Suprapubic skin (tissue), 3 donors: ENCODE data around the gene ARSK.

Experiments
- POLR2A ChIP-seq, 2 donors: fragments of 450-650 bp; IDR thresholded peaks; one replicate each; pipeline ENCODE4 v1.6.1; 2017; ENCODE audit warnings: antibody characterized with exemption in 2 of 2, mild to moderate bottlenecking in 2 of 2, moderate library complexity in 2 of 2
- TF ChIP-seq, protein P1 (sequence below), 2 donors: fragments of 200-600 bp in 1 of 2; fragments of 450-650 bp in 1 of 2; sonication (generic) in 1 of 2; IDR thresholded peaks; one replicate each; pipeline ENCODE4 v1.5.1; 2016 to 2019; ENCODE audit warnings: antibody characterized with exemption in 2 of 2, mild to moderate bottlenecking in 1 of 2, moderate library complexity in 1 of 2

DNA sequence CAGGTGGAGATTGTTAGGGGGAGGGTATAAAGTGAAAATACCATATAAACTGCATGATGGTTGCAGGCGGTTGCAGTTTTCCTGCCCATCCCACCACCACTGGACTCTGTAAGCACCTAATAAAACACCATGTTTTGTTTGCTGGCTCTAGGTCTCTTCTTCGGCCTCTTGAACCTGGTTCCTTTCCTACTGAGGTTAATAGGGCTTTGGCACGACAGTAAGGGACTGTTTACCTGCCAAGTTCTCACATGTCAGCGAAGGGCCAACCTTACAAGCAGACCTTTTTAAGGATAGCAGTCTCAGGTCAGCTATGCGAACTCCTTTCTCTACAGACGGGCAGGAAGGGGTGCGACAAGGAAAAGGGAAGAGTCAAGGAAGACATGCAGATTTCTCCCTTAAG lies 88.3 kb downstream of the ARSK start:
- TF ChIP-seq POLR2A (IDR thresholded peaks at IDR 0.05), result no peak
- TF ChIP-seq, protein P1, sequence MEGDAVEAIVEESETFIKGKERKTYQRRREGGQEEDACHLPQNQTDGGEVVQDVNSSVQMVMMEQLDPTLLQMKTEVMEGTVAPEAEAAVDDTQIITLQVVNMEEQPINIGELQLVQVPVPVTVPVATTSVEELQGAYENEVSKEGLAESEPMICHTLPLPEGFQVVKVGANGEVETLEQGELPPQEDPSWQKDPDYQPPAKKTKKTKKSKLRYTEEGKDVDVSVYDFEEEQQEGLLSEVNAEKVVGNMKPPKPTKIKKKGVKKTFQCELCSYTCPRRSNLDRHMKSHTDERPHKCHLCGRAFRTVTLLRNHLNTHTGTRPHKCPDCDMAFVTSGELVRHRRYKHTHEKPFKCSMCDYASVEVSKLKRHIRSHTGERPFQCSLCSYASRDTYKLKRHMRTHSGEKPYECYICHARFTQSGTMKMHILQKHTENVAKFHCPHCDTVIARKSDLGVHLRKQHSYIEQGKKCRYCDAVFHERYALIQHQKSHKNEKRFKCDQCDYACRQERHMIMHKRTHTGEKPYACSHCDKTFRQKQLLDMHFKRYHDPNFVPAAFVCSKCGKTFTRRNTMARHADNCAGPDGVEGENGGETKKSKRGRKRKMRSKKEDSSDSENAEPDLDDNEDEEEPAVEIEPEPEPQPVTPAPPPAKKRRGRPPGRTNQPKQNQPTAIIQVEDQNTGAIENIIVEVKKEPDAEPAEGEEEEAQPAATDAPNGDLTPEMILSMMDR (IDR thresholded peaks at IDR 0.05), result no peak
